ENCODE results near the gene RSPH10B.
A peak's percentile ranks its signal among the peaks of the same experiment; 100 is the strongest.
"Not testable (repeated sequence)": the region's sequence is repeated elsewhere in the genome, so short reads cannot be mapped to it uniquely, and the experiment has no call there.

RSPH10B gene

DNA sequence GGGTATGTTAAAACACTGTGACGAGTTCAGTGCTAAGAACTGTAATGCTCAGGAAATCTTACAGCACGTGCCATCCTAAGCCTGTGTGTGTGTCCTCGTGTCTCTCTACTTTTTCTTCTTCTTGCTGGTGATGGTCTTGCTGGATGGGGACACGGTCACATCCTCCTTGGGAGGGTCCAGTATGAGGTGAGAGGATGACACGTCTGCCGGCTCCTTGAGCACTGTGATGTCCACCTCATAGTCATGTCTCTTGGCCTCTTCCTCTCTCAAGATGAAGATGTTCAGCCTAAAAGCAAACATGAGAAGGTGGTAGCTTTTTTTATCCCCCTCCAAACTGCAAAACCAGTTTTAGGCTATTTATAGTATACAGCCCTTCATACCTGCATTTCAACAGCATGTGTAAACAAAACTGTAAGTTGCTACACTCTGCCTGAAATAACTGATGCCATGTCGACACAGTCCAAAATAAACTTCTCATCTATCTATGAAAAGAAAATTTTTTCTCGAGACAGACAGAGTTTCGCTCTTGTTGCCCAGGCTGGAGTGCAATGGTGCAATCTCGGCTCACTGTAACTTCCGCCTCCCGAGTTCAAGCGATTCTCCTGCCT lies 44.1 kb downstream of the RSPH10B start:
- DNase-seq: not testable (repeated sequence)

- not testable (repeated sequence) for DNase-seq
Measured at GRCh38 chr7:5924630-5925029, 45.9 kb downstream of the RSPH10B start.

DNA sequence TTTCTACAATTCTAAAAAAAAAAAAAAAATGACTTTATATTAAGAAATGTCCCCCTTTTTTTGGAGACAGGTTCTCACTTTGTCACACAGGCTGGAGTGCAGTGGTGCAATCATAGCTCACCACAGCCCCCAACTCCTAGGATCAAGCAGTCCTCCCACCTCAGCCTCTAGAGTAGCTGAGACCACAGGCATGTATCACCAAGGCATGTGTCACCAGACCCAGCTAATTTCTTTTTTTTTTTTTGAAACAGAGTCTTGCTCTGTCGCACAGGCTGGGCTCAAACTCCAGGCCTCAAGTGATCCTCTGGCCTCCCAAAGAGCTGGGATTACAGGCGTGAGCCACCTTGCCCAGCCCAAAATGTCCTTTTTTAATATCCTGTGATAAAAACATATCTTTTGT lies 46.3 kb downstream of the RSPH10B start:
- not testable (repeated sequence) for DNase-seq

DNA sequence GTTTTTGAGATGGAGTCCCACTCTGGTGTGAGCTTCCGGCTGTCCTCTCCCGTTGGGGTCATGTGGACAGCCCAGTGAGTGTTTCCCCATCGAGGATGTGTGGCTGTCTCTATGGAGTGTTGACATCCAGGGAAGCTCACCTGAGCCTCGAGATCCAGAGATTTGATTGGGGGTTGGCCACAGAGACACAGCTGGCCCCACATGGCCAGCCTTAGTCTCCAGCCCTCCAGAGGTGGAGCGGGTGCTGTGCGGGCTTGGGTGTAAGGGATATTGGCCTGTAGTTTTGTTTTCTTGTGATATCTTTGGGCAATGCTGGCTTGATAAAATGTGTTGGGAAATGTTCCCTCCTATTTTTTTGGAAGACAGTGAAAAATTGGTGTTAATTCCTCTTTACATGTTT lies 54.0 kb downstream of the RSPH10B start:
- not testable (repeated sequence) for DNase-seq

- not testable (repeated sequence) for DNase-seq
Measured at GRCh38 chr7:5908835-5909234, 61.7 kb downstream of the RSPH10B start.

GRCh38 chr7:5904726-5905125 lies 65.8 kb downstream of the RSPH10B start:
- DNase-seq: not testable (repeated sequence)

DNA sequence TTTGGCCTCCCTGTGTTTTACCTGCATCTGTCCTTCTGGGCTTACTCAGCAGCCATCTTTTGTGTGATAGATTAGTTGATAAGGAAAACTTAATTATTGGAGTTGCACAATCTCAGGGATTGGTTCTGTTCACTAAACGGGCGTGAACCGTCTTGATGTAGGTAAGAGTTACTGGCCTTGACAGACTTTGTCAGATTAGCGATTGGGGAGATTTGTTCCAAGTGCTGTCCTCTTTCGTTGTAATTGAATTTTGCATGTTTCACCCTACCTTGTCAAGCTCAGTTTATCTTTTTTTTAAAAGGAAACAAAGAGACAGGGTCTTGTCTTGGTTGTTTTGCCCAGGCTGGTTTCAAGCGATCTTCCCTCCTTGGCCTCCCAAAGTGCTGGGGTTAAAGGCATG lies 67.5 kb downstream of the RSPH10B start:
- DNase-seq: not testable (repeated sequence)

DNA sequence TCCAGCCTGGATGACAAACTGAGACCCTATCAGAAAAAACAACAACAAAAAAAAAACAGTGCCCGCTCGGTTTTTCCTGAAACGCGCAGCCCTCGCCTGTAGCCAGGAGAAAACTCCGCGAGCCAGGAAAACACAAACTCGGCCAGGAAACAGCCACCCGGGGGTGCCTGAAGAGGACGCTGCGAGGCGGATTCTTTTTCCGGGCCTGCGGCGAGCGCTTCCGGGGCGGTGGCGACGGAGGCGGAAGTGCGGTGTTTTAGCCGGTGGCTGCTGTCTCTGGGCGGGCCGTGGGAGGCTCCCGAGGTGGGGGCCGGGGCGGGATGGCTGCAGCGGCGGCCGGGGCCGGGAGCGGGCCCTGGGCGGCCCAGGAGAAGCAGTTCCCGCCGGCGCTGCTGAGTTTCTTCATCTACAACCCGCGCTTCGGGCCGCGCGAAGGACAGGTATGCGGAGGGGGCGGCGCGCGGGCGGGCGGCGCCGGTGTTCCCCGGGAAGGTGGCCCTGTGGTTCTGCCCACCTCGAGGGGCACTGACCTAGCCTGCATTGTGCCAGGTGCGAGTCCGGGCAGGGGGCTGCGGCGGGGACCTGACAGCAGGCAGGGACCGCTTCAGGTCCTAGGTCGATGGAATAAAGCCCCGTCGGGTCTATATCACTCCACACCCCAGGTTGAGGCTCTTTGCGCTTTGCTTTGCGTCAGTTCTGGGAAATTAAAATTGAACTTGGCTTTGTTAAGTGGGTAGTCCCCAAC lies 71.8 kb downstream of the RSPH10B start, which contains the start of gene CCZ1:
Gene CCZ1 (plus strand): TSS at position 254 of the 745 bp plus-strand sequence. CDS start 67 bp downstream, at position 321.
- peak; percentile 27 to 72 (median 46) for DNase-seq

DNA sequence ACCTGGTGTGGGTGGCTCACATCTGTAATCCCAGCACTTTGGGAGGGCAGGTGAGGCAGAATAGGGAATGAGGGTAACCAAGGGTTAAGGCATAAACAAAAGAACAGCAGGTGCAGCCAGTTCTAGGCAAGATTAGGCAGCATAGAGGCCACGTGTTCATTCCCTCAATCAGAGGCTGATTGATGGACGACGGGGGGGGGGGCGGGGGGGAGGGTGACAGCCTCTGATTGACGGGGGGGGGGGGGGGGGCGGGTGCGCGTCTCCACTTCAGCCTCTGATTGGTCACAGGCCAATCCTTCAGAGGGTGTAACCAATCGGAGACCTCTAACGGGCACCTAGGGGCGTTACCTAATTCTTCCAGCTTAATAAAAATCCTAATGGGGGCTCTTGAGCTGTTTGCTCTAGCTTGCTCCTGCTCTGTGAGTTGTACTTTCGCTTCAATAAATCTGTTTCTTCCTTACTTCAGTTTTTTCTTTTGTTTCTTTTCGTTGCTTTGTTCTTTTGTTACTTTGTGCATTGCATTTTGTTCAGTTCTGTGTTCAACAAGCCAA lies 73.0 kb downstream of the RSPH10B start:
- DNase-seq: peak in 1 of 6 experiments; percentile 8

- no peak for DNase-seq
Measured at GRCh38 chr7:5892498-5892897, 78.0 kb downstream of the RSPH10B start.

DNA sequence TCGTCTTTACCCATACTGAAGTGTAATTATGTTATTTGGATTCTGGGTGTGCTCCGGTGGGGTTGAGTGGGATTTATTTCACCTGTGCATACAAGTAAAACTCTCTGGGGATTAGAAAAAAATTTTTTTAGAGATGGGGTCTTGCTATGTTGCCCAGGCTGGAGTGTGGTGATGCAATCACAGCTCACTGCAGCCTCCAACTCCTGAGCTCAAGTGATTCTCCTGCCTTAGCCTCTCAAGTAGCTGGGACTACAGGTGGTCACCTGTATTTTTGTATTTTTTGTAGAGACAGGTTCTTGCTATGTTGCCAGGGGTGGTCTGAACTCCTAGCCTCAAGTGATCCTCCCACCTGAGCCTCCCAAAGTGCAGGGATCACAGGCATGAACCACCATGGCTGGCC lies 80.2 kb downstream of the RSPH10B start:
- not testable (repeated sequence) for DNase-seq

DNA sequence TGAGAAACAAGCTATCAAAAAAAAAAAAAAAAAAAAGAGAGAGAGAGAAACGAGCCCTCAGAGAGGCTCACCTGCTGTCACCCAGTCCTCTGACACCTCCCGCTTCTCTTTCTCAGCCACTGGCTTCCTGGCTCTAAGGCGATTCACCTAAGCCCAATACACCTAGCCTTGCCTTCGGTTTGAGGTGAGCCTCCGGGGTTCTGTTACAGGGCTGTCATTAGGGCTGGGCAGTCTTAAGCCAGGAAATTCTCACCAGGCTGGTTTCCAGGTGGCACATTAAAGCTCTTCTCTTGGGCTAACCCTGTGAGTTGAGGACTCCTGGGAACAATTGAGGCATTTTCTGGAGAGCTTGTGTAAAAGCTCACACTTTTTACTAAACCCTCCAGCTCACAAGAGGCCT lies 82.5 kb downstream of the RSPH10B start:
- DNase-seq: not testable (repeated sequence)

- DNase-seq: not testable (repeated sequence)
Measured at GRCh38 chr7:5884431-5884830, 86.1 kb downstream of the RSPH10B start.

GRCh38 chr7:5880106-5880505 lies 90.4 kb downstream of the RSPH10B start:
- not testable (repeated sequence) for DNase-seq

GRCh38 chr7:5879591-5879990 lies 90.9 kb downstream of the RSPH10B start:
- not testable (repeated sequence) for DNase-seq

All from stimulated activated naive CD4-positive, alpha-beta T cell (primary cell).